Activated CD8-positive, alpha-beta memory T cell treated with anti-CD3 and anti-CD28 coated beads, Interleukin-2, amount 50 U/mL, for 1 hour (primary cell): Measurements from ENCODE around the gene MARK2.
A peak's percentile ranks its signal among the peaks of the same experiment; 100 is the strongest.
"Not testable (repeated sequence)": the region's sequence is repeated elsewhere in the genome, so short reads cannot be mapped to it uniquely, and the experiment has no call there.

Experiments used
- DNase-seq: peaks from one replicate; pipeline ENCODE4 v3.0.0-alpha.2; 2020; ENCODE audit errors: extremely low read depth

MARK2 gene

GRCh38 chr11:63838678-63839507 lies at the start of gene MARK2:
Gene MARK2, plus strand, starts transcription at chr11:63839110. Its CDS starts 397 bp downstream, at chr11:63839507.
- DNase-seq, result peak; percentile 99

- DNase-seq, result no peak
Measured at GRCh38 chr11:63791495-63792167, 47.3 kb upstream of the MARK2 start.

GRCh38 chr11:63793161-63793560 lies 45.7 kb upstream of the MARK2 start:
- no peak for DNase-seq

- no peak for DNase-seq
Measured at GRCh38 chr11:63795066-63795465, 43.8 kb upstream of the MARK2 start.

- no peak for DNase-seq
Measured at GRCh38 chr11:63800921-63801320, 38.0 kb upstream of the MARK2 start.

GRCh38 chr11:63802637-63803414 lies 36.1 kb upstream of the MARK2 start:
- no peak for DNase-seq

- DNase-seq, result no peak
Measured at GRCh38 chr11:63804259-63804658, 34.7 kb upstream of the MARK2 start.

- no peak for DNase-seq
Measured at GRCh38 chr11:63805844-63806415, 33.0 kb upstream of the MARK2 start.

GRCh38 chr11:63810383-63810782 lies 28.5 kb upstream of the MARK2 start:
- DNase-seq, result not testable (repeated sequence)

GRCh38 chr11:63811522-63811921 lies 27.4 kb upstream of the MARK2 start:
- DNase-seq, result no peak

- DNase-seq, result no peak
Measured at GRCh38 chr11:63813035-63813562, 25.8 kb upstream of the MARK2 start, which contains the start of gene SPINDOC. Gene SPINDOC, plus strand, starts transcription at chr11:63813456. Its CDS starts 231 bp downstream, at chr11:63813687.

GRCh38 chr11:63813563-63814382 lies 25.1 kb upstream of the MARK2 start:
- no peak for DNase-seq

- no peak for DNase-seq
Measured at GRCh38 chr11:63814383-63814736, 24.6 kb upstream of the MARK2 start.

GRCh38 chr11:63816166-63816565 lies 22.7 kb upstream of the MARK2 start:
- DNase-seq, result no peak

GRCh38 chr11:63816732-63817131 lies 22.2 kb upstream of the MARK2 start:
- no peak for DNase-seq

GRCh38 chr11:63817758-63818498 lies 21.0 kb upstream of the MARK2 start:
- DNase-seq, result no peak

- DNase-seq, result no peak
Measured at GRCh38 chr11:63818609-63819008, 20.3 kb upstream of the MARK2 start.

- no peak for DNase-seq
Measured at GRCh38 chr11:63821411-63821810, 17.5 kb upstream of the MARK2 start.

- DNase-seq, result no peak
Measured at GRCh38 chr11:63826471-63827190, 12.3 kb upstream of the MARK2 start.
